Panc1 (cell line): ENCODE results near the gene SH3BGR.

ENCODE experiments used
- CTCF ChIP-seq: fragments of 450-650 bp; IDR thresholded peaks from 2 replicates; pipeline ENCODE4 v1.5.1; 2017; ENCODE audit warnings: mild to moderate bottlenecking
- POLR2AphosphoS5 ChIP-seq: IDR thresholded peaks from 2 replicates; pipeline ENCODE4 v1.6.1; 2012; ENCODE audit warnings: mild to moderate bottlenecking, low read depth, low read length, moderate library complexity

- TF ChIP-seq CTCF (no peak), POLR2AphosphoS5 (no peak)
Measured at GRCh38 chr21:39519835-39520234, 68.1 kb downstream of the SH3BGR start.
